Measurements from ENCODE around the gene TTN. TPM values are rescaled to one million over a fixed set of nuclear protein-coding genes. Genes with fewer than 3 reads are reported as not detected.

The TTN gene
- total and polyA plus RNA-seq, 3 donors from 2014 or later: 2.6 to 49.1 (median 30.8) TPM

- no peak for DNase-seq
- intact Hi-C loops (cut with DNase I; ENCODE audit: low total_unique reads): no loop called here
- 70 to 78% methylated on average over 1 of the region's 1 CpG for WGBS, 2 donors
- no peaks in the 10 kb centered on the region for H3K4me1 ChIP-seq
- H3K27me3 ChIP-seq: no peaks in the 10 kb centered on the region
- H3K9me3 ChIP-seq: no peaks in the 10 kb centered on the region
- TF ChIP-seq CTCF (IDR thresholded peaks at IDR 0.05): no peak
- no peak for TF ChIP-seq POLR2A (IDR thresholded peaks at IDR 0.05)
- H3K4me3 ChIP-seq: no peak overlapping the region
- no peak overlapping the region for H3K27ac ChIP-seq
- H3K36me3 ChIP-seq (ENCODE audit: low read depth, missing control alignments): no peaks in the 10 kb centered on the region
These were observed 123.3 kb downstream of the TTN start for GRCh38 chr2:178683877-178684276.

GRCh38 chr2:178681081-178681480, 126.1 kb downstream of the TTN start:
- no peak overlapping the region for H3K4me3 ChIP-seq

GRCh38 chr2:178679891-178680290, 127.3 kb downstream of the TTN start:
- 93% methylated on average over 1 of the region's 1 CpG for WGBS, 2 donors
- no peaks in the 10 kb centered on the region for H3K36me3 ChIP-seq (ENCODE audit: low read depth, missing control alignments)
- no peak overlapping the region for H3K27ac ChIP-seq

More at GRCh38 chr2:178681081-178681480, 126.1 kb downstream of the TTN start:
- Histone ChIP-seq H3K4me1 (no peaks in the 10 kb centered on the region), H3K9me3 (no peaks in the 10 kb centered on the region), H3K36me3 (ENCODE audit: low read depth, missing control alignments) (no peaks in the 10 kb centered on the region), H3K27me3 (no peaks in the 10 kb centered on the region), H3K27ac (no peak overlapping the region)
- TF ChIP-seq POLR2A (IDR thresholded peaks at IDR 0.05): no peak
- WGBS, 2 donors: 89 to 92% methylated on average over 4 of the region's 4 CpGs
- no peak for DNase-seq
- intact Hi-C loops (cut with DNase I; ENCODE audit: low total_unique reads): no loop called here

GRCh38 chr2:178677599-178677998, 129.6 kb downstream of the TTN start:
- DNase-seq: no peak
- H3K9me3 ChIP-seq: no peaks in the 10 kb centered on the region
- no peaks in the 10 kb centered on the region for H3K4me1 ChIP-seq
- H3K27me3 ChIP-seq: no peaks in the 10 kb centered on the region
- TF ChIP-seq CTCF (IDR thresholded peaks at IDR 0.05): no peak
- no peak for TF ChIP-seq POLR2A (IDR thresholded peaks at IDR 0.05)
- H3K36me3 ChIP-seq (ENCODE audit: low read depth, missing control alignments): no peaks in the 10 kb centered on the region
- intact Hi-C loops (cut with DNase I; ENCODE audit: low total_unique reads): no loop called here
- WGBS, 2 donors: 66 to 82% methylated on average over 2 of the region's 2 CpGs
- no peak overlapping the region for H3K4me3 ChIP-seq
- no peak overlapping the region for H3K27ac ChIP-seq

More at GRCh38 chr2:178679891-178680290, 127.3 kb downstream of the TTN start:
- Histone ChIP-seq H3K4me1 (no peaks in the 10 kb centered on the region), H3K4me3 (no peak overlapping the region), H3K27me3 (no peaks in the 10 kb centered on the region), H3K9me3 (no peaks in the 10 kb centered on the region)
- intact Hi-C loops (cut with DNase I; ENCODE audit: low total_unique reads): no loop called here
- no peak for TF ChIP-seq CTCF (IDR thresholded peaks at IDR 0.05)
- no peak for TF ChIP-seq POLR2A (IDR thresholded peaks at IDR 0.05)
- DNase-seq: no peak

GRCh38 chr2:178676046-178676445, 131.2 kb downstream of the TTN start:
- no peaks in the 10 kb centered on the region for H3K36me3 ChIP-seq (ENCODE audit: low read depth, missing control alignments)
- no peaks in the 10 kb centered on the region for H3K27me3 ChIP-seq
- H3K27ac ChIP-seq: no peak overlapping the region
- TF ChIP-seq CTCF (IDR thresholded peaks at IDR 0.05) (no peak), POLR2A (IDR thresholded peaks at IDR 0.05) (no peak)
- intact Hi-C loops (cut with DNase I; ENCODE audit: low total_unique reads): no loop called here
- no peaks in the 10 kb centered on the region for H3K9me3 ChIP-seq
- H3K4me3 ChIP-seq: no peak overlapping the region
- 86 to 93% methylated on average over 5 of the region's 5 CpGs for WGBS, 2 donors
- no peaks in the 10 kb centered on the region for H3K4me1 ChIP-seq
- no peak for DNase-seq

Measured in testis (tissue), 3 donors.